A549 (cell line): Measurements from ENCODE around the gene DGAT2. TPM values are rescaled to one million over a fixed set of nuclear protein-coding genes. Genes with fewer than 3 reads are reported as not detected.

Source experiments
- ATAC-seq, 2 experiments: fragments of 200-7000 bp in 1 of 2; fragments of >200 bp in 1 of 2; cut with Nextera tagmentation in 1 of 2; cut with Tn5 transposase in 1 of 2; 3 replicates each; pipeline versions ENCODE4 v1.8.0 to v1.9.1; 2018 to 2020; ENCODE audit warnings: mild to moderate bottlenecking in 1 of 2, moderate library complexity in 1 of 2
- CTCF ChIA-PET: fragments of 300-600 bp; sonication (Branson Sonifier 250); formaldehyde crosslinking; extraction: SDS; loops from one replicate; lab custom pipeline; 2021; ENCODE audit warnings: antibody characterized with exemption, inconsistent platforms; lab: Yijun Ruan, JAX
- POLR2A ChIA-PET: fragments of 350-600 bp; formaldehyde crosslinking; extraction: SDS; loops from one replicate; lab custom pipeline; 2021; ENCODE audit warnings: antibody characterized with exemption, inconsistent platforms; lab: Yijun Ruan, JAX
- DNase-seq, 2 experiments: peaks; one replicate each; pipeline versions ENCODE4 v3.0.0 to v3.0.0-alpha.2; 2011 to 2016; ENCODE audit warnings: low read depth in 1 of 2, low spot score in 1 of 2
- FAIRE-seq: peaks from 2 replicates; lab custom pipeline; 2011; peaks lifted over from hg19 to GRCh38; lab: Jason Lieb, UNC
- H3K27ac ChIP-seq, 2 experiments: fragments of >200 bp; sonication (Bioruptor Twin); formaldehyde crosslinking; 3 replicates each; pipeline ENCODE4 v1.5.1; 2016 to 2017
- H3K4me1 ChIP-seq: fragments of >200 bp; sonication (Bioruptor Twin); formaldehyde crosslinking; 3 replicates; pipeline ENCODE4 v1.6.1; 2016
- H3K4me2 ChIP-seq: fragments of >200 bp; sonication (Bioruptor Twin); formaldehyde crosslinking; 3 replicates; pipeline ENCODE4 v1.6.1; 2016
- H3K4me3 ChIP-seq: fragments of >200 bp; sonication (Bioruptor Twin); formaldehyde crosslinking; 3 replicates; pipeline ENCODE4 v1.5.1; 2016
- H3K9me3 ChIP-seq: fragments of >200 bp; sonication (Bioruptor Twin); formaldehyde crosslinking; 3 replicates; pipeline ENCODE4 v1.6.1; 2016
- CEBPB ChIP-seq, 2 experiments: fragments of >200 bp in 1 of 2; sonication (Bioruptor Twin) in 1 of 2; formaldehyde crosslinking in 1 of 2; IDR thresholded peaks; 2 replicates each; pipeline ENCODE4 v1.6.1; 2012 to 2016
- EHF ChIP-seq: fragments of 250-450 bp; sonication (Bioruptor Pico); IDR thresholded peaks from 2 replicates; pipeline ENCODE4 v1.5.0; 2020; ENCODE audit warnings: mild to moderate bottlenecking
- EHMT2 ChIP-seq: fragments of 200-600 bp; sonication (generic); IDR thresholded peaks from 2 replicates; pipeline ENCODE4 v1.6.1; 2016; ENCODE audit warnings: antibody characterized with exemption, low read depth, mild to moderate bottlenecking, moderate library complexity
- ESRRA ChIP-seq: fragments of 150-350 bp; IDR thresholded peaks from 2 replicates; pipeline ENCODE4 v1.6.1; 2014; ENCODE audit warnings: mild to moderate bottlenecking, low read length, borderline replicate concordance
- FOSL2 ChIP-seq, 2 experiments: fragments of 450-650 bp in 1 of 2; fragments of >200 bp in 1 of 2; sonication (Bioruptor Twin) in 1 of 2; formaldehyde crosslinking; IDR thresholded peaks; 2 replicates each; pipeline versions ENCODE4 v1.5.0 to v1.6.1; 2016 to 2020; ENCODE audit warnings: mild to moderate bottlenecking in 1 of 2, moderate library complexity in 1 of 2
- FOXS1 ChIP-seq: fragments of 250-450 bp; sonication (Bioruptor Pico); IDR thresholded peaks from 2 replicates; pipeline ENCODE4 v1.5.0; 2020; ENCODE audit warnings: mild to moderate bottlenecking, moderate library complexity
- GATA3 ChIP-seq: IDR thresholded peaks from 2 replicates; pipeline ENCODE4 v1.6.1; 2012; ENCODE audit warnings: borderline replicate concordance
- HDAC2 ChIP-seq: fragments of 200-600 bp; sonication (generic); IDR thresholded peaks from 2 replicates; pipeline ENCODE4 v1.6.1; 2016
- JUNB ChIP-seq: fragments of >200 bp; sonication (Bioruptor Twin); formaldehyde crosslinking; IDR thresholded peaks from 2 replicates; pipeline ENCODE4 v1.6.1; 2016
- KDM5A ChIP-seq: fragments of 200-600 bp; sonication (generic); IDR thresholded peaks from 2 replicates; pipeline ENCODE4 v1.6.1; 2016; ENCODE audit warnings: antibody characterized with exemption, mild to moderate bottlenecking
- MAZ ChIP-seq: fragments of 150-350 bp; IDR thresholded peaks from 2 replicates; pipeline ENCODE4 v1.6.1; 2014; ENCODE audit warnings: antibody characterized with exemption, low read depth, low read length, borderline replicate concordance
- NFE2L2 ChIP-seq: fragments of 150-350 bp; conservative IDR thresholded peaks from 2 replicates; pipeline ENCODE4 v1.6.1; 2014; ENCODE audit warnings: low read length
- NR3C1 ChIP-seq: fragments of >200 bp; sonication (Bioruptor Twin); formaldehyde crosslinking; IDR thresholded peaks from 3 replicates; pipeline ENCODE4 v1.6.1; 2017
- PBX3 ChIP-seq: IDR thresholded peaks from 2 replicates; pipeline ENCODE4 v1.6.1; 2012
- POLR2AphosphoS2 ChIP-seq: conservative IDR thresholded peaks from 2 replicates; pipeline ENCODE4 v1.6.1; 2012; ENCODE audit warnings: low read length, improper control_type of control experiment, inconsistent platforms
- REST ChIP-seq: fragments of 200-600 bp; sonication (generic); IDR thresholded peaks from 2 replicates; pipeline ENCODE4 v1.6.1; 2016; ENCODE audit warnings: antibody characterized with exemption, mild to moderate bottlenecking, moderate library complexity
- SMC3 ChIP-seq: fragments of >200 bp; sonication (Bioruptor Twin); formaldehyde crosslinking; IDR thresholded peaks from 3 replicates; pipeline ENCODE4 v1.6.1; 2018; ENCODE audit warnings: inconsistent platforms
- SREBF2 ChIP-seq: fragments of 450-650 bp; IDR thresholded peaks from 2 replicates; pipeline ENCODE4 v1.6.1; 2014; ENCODE audit warnings: mild to moderate bottlenecking, moderate library complexity
- ZNF302 ChIP-seq: fragments of 250-450 bp; sonication (Bioruptor Pico); IDR thresholded peaks from 2 replicates; pipeline ENCODE4 v1.9.0; 2021; ENCODE audit warnings: inconsistent platforms, mild to moderate bottlenecking, moderate library complexity
- ZSCAN20 ChIP-seq: fragments of 250-450 bp; sonication (Bioruptor Pico); IDR thresholded peaks from 2 replicates; pipeline ENCODE4 v1.8.0; 2022; ENCODE audit warnings: mild to moderate bottlenecking, moderate library complexity
- polyA plus RNA-seq, 4 experiments: library from polyadenylated mRNA; depleted of rRNA in 3 of 4; stranded (reverse); fragments of >200 nt; fragmentation: RNase III in 1 of 4; extraction: RNeasy Plus Mini Kit Qiagen cat#74134 plus additional on column Dnase treatment in 1 of 4; gene quantifications; 2 replicates in 3 of 4; 3 replicates in 1 of 4; pipeline ENCODE4 v1.2.3, GENCODE V29; 2011 to 2017
- TF ChIP-seq, protein P1 (sequence below): fragments of >200 bp; sonication (Bioruptor Twin); formaldehyde crosslinking; IDR thresholded peaks from 2 replicates; pipeline ENCODE4 v1.6.1; 2016

DGAT2 gene
- polyA plus RNA-seq, 2 of the 4 experiments (the other 2 are of a cell fraction), result 1.6 to 1.9 TPM

DNA sequence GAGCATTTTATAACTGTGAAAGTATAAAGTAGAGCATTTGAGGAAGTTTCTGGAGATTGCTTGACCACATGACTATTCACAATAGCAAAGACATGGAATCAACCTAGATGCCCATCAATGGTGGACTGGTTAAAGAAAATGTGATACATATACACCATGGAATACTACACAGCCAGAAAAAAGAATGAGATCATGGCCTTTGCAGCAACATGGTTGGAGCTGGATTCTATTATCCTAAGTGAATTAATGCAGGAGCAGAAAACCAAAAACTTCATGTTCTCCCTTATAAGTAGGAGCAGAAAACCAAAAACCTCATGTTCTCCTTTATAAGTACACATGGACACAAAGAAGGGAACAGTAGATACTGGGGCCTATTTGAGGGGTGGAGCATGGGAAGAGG is 76.7 kb downstream of the DGAT2 start (continued):
- TF ChIP-seq REST (no peak), NFE2L2 (no peak), FOSL2 (IDR thresholded peaks at IDR 0.05) (no peak), FOSL2 (CRISPR knock-in tag; IDR thresholded peaks at IDR 0.05) (no peak), HDAC2 (no peak), ZSCAN20 (CRISPR knock-in tag) (no peak)
- TF ChIP-seq, all 56 proteins: peak for 0

GRCh38 chr11:75849894-75850293 is 81.3 kb downstream of the DGAT2 start:
- no peak overlapping the region for H3K4me3 ChIP-seq
- no peaks in the 10 kb centered on the region for H3K4me1 ChIP-seq
- DNase-seq (peak in 1 of 2 experiments; percentile 11), ATAC-seq (no peak), FAIRE-seq (no peak)
- ChIA-PET CTCF (no interaction called here), POLR2A (no interaction called here)
- no peak for TF ChIP-seq POLR2AphosphoS2
- no peak for TF ChIP-seq GATA3
- no peak for TF ChIP-seq SREBF2
- no peak for TF ChIP-seq FOSL2 (IDR thresholded peaks at IDR 0.05)
- no peak for TF ChIP-seq FOSL2 (CRISPR knock-in tag; IDR thresholded peaks at IDR 0.05)
- no peak for TF ChIP-seq REST
- TF ChIP-seq KDM5A, result no peak
- no peak for TF ChIP-seq ZNF302
- no peak for TF ChIP-seq FOXS1 (CRISPR knock-in tag)
- TF ChIP-seq, protein P1, sequence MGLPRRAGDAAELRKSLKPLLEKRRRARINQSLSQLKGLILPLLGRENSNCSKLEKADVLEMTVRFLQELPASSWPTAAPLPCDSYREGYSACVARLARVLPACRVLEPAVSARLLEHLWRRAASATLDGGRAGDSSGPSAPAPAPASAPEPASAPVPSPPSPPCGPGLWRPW, result no peak
- TF ChIP-seq NFE2L2, result no peak
- no peak for TF ChIP-seq JUNB
- no peak for TF ChIP-seq PBX3
- TF ChIP-seq EHF (CRISPR knock-in tag), result no peak
- TF ChIP-seq MAZ, result no peak
- TF ChIP-seq SMC3, result no peak
- TF ChIP-seq ESRRA, result no peak
- TF ChIP-seq CEBPB (IDR thresholded peaks at IDR 0.05), result no peak
- TF ChIP-seq NR3C1, result no peak
- TF ChIP-seq EHMT2, result no peak
- no peak overlapping the region for H3K4me2 ChIP-seq
- no peaks in the 10 kb centered on the region for H3K9me3 ChIP-seq
- no peak overlapping the region for H3K27ac ChIP-seq
